MM.1S (cell line): Measurements from ENCODE around the gene PRLHR.

Experiments used
- DNase-seq: peaks from one replicate; pipeline ENCODE4 v3.0.0-alpha.2; 2015
- H2AFZ ChIP-seq: fragments of 300-600 bp; sonication (generic); 2 replicates; pipeline ENCODE4 v1.6.0; 2016; ENCODE audit warnings: antibody characterized with exemption, low read length
- H3F3A ChIP-seq: fragments of 300-600 bp; sonication (generic); 2 replicates; pipeline ENCODE4 v1.6.1; 2016; ENCODE audit warnings: mild to moderate bottlenecking, antibody characterized with exemption, low read length, moderate library complexity, mixed read lengths; ENCODE audit not compliant: insufficient read depth
- H3K27ac ChIP-seq: fragments of 300-600 bp; sonication (generic); 2 replicates; pipeline ENCODE4 v1.5.1; 2016; ENCODE audit warnings: mild to moderate bottlenecking, low read length
- H3K27me3 ChIP-seq: fragments of 300-600 bp; sonication (generic); replicated peaks from 2 replicates; pipeline ENCODE4 v1.6.0; 2016; ENCODE audit warnings: low read length; ENCODE audit not compliant: insufficient read depth
- H3K36me3 ChIP-seq: fragments of 300-600 bp; sonication (generic); replicated peaks from 2 replicates; pipeline ENCODE4 v1.6.1; 2016; ENCODE audit warnings: mild to moderate bottlenecking, low read length, mixed read lengths; ENCODE audit not compliant: insufficient read depth
- H3K4me1 ChIP-seq: fragments of 300-600 bp; sonication (generic); 2 replicates; pipeline ENCODE4 v1.6.1; 2016; ENCODE audit warnings: low read length, mixed read lengths
- H3K4me2 ChIP-seq: fragments of 300-600 bp; sonication (generic); 2 replicates; pipeline ENCODE4 v1.6.0; 2016; ENCODE audit warnings: low read depth, low read length
- H3K4me3 ChIP-seq: fragments of 300-600 bp; sonication (generic); 2 replicates; pipeline ENCODE4 v1.5.1; 2016; ENCODE audit warnings: low read length, mixed read lengths
- H3K79me2 ChIP-seq: fragments of 300-600 bp; sonication (generic); 2 replicates; pipeline ENCODE4 v1.6.1; 2016; ENCODE audit warnings: mixed run types, low read length, mixed read lengths
- H3K9ac ChIP-seq: fragments of 300-600 bp; sonication (generic); 2 replicates; pipeline ENCODE4 v1.6.1; 2016; ENCODE audit warnings: low read length, mixed read lengths
- H3K9me2 ChIP-seq: fragments of 300-600 bp; sonication (generic); replicated peaks from 2 replicates; pipeline ENCODE4 v1.6.1; 2016; ENCODE audit warnings: mild to moderate bottlenecking, low read length, mixed read lengths; ENCODE audit not compliant: insufficient read depth
- H3K9me3 ChIP-seq: fragments of 300-600 bp; sonication (generic); replicated peaks from 2 replicates; pipeline ENCODE4 v1.6.1; 2016; ENCODE audit warnings: mild to moderate bottlenecking, low read length, mixed read lengths; ENCODE audit not compliant: insufficient read depth
- H4K20me1 ChIP-seq: fragments of 300-600 bp; sonication (generic); 2 replicates; pipeline ENCODE4 v1.6.1; 2016; ENCODE audit warnings: mild to moderate bottlenecking, low read length, moderate library complexity, mixed read lengths; ENCODE audit not compliant: insufficient read depth
- CTCF ChIP-seq: fragments of 300-600 bp; sonication (generic); IDR thresholded peaks from 2 replicates; pipeline ENCODE4 v1.5.1; 2016; ENCODE audit warnings: antibody characterized with exemption, low read length, mixed read lengths
- EZH2 ChIP-seq: fragments of 300-600 bp; sonication (generic); optimal IDR thresholded peaks from 2 replicates; pipeline ENCODE3; 2017; ENCODE audit warnings: low read depth, mild to moderate bottlenecking, antibody characterized with exemption, low read length, mixed read lengths
- EZH2phosphoT487 ChIP-seq: fragments of 300-600 bp; sonication (generic); IDR thresholded peaks from 2 replicates; pipeline ENCODE4 v1.6.1; 2018; ENCODE audit warnings: antibody characterized with exemption, low read length

PRLHR gene

GRCh38 chr10:118572256-118573041 lies 23.0 kb downstream of the PRLHR start:
- Histone ChIP-seq H3K9me3 (no peaks in the 10 kb centered on the region), H3K9ac (no peak overlapping the region), H3F3A (no peaks in the 10 kb centered on the region), H3K4me3 (no peak overlapping the region), H3K27me3 (no peaks in the 10 kb centered on the region), H3K36me3 (no peaks in the 10 kb centered on the region), H3K4me1 (no peaks in the 10 kb centered on the region), H2AFZ (no peak overlapping the region), H4K20me1 (no peaks in the 10 kb centered on the region), H3K79me2 (no peaks in the 10 kb centered on the region), H3K4me2 (no peak overlapping the region), H3K9me2 (no peaks in the 10 kb centered on the region), H3K27ac (no peak overlapping the region)
- DNase-seq, result no peak
- no peak for TF ChIP-seq EZH2
- no peak for TF ChIP-seq CTCF
- TF ChIP-seq EZH2phosphoT487, result no peak

- Histone ChIP-seq H3K27ac (no peak overlapping the region), H3K9me2 (no peaks in the 10 kb centered on the region), H3F3A (no peaks in the 10 kb centered on the region), H4K20me1 (no peaks in the 10 kb centered on the region), H3K9ac (no peak overlapping the region), H3K4me2 (no peak overlapping the region), H3K36me3 (no peaks in the 10 kb centered on the region), H3K79me2 (no peaks in the 10 kb centered on the region), H2AFZ (no peak overlapping the region), H3K27me3 (no peaks in the 10 kb centered on the region), H3K9me3 (no peaks in the 10 kb centered on the region), H3K4me3 (no peak overlapping the region), H3K4me1 (no peaks in the 10 kb centered on the region)
- DNase-seq, result no peak
- TF ChIP-seq EZH2phosphoT487 (no peak), EZH2 (no peak)
Observed at GRCh38 chr10:118571123-118571522, 24.3 kb downstream of the PRLHR start.

- Histone ChIP-seq H3K4me3 (no peak overlapping the region), H3K79me2 (no peaks in the 10 kb centered on the region), H3K9me2 (no peaks in the 10 kb centered on the region), H3K4me2 (no peak overlapping the region), H3K27me3 (no peaks in the 10 kb centered on the region), H2AFZ (no peak overlapping the region), H3K4me1 (no peaks in the 10 kb centered on the region), H3K36me3 (no peaks in the 10 kb centered on the region), H3K27ac (no peak overlapping the region), H3K9me3 (no peaks in the 10 kb centered on the region), H3K9ac (no peak overlapping the region), H3F3A (no peaks in the 10 kb centered on the region), H4K20me1 (no peaks in the 10 kb centered on the region)
- TF ChIP-seq CTCF (no peak), EZH2 (no peak), EZH2phosphoT487 (no peak)
- no peak for DNase-seq
Observed at GRCh38 chr10:118570591-118570990, 24.9 kb downstream of the PRLHR start.

- H2AFZ ChIP-seq, result no peak overlapping the region
- H3K27me3 ChIP-seq, result no peaks in the 10 kb centered on the region
- H4K20me1 ChIP-seq, result no peaks in the 10 kb centered on the region
- no peaks in the 10 kb centered on the region for H3K9me2 ChIP-seq
- TF ChIP-seq EZH2, result no peak
- no peak for TF ChIP-seq CTCF
- no peak for TF ChIP-seq EZH2phosphoT487
- H3K4me2 ChIP-seq, result no peak overlapping the region
- no peak for DNase-seq
- no peaks in the 10 kb centered on the region for H3K36me3 ChIP-seq
- H3K27ac ChIP-seq, result no peak overlapping the region
- H3K4me3 ChIP-seq, result no peak overlapping the region
- H3K79me2 ChIP-seq, result no peaks in the 10 kb centered on the region
- no peaks in the 10 kb centered on the region for H3K9me3 ChIP-seq
- H3K4me1 ChIP-seq, result no peaks in the 10 kb centered on the region
- no peak overlapping the region for H3K9ac ChIP-seq
- no peaks in the 10 kb centered on the region for H3F3A ChIP-seq
Observed at GRCh38 chr10:118569882-118570252, 25.6 kb downstream of the PRLHR start.
